ENCODE measurements around the gene FASTK.

The FASTK gene

DNA sequence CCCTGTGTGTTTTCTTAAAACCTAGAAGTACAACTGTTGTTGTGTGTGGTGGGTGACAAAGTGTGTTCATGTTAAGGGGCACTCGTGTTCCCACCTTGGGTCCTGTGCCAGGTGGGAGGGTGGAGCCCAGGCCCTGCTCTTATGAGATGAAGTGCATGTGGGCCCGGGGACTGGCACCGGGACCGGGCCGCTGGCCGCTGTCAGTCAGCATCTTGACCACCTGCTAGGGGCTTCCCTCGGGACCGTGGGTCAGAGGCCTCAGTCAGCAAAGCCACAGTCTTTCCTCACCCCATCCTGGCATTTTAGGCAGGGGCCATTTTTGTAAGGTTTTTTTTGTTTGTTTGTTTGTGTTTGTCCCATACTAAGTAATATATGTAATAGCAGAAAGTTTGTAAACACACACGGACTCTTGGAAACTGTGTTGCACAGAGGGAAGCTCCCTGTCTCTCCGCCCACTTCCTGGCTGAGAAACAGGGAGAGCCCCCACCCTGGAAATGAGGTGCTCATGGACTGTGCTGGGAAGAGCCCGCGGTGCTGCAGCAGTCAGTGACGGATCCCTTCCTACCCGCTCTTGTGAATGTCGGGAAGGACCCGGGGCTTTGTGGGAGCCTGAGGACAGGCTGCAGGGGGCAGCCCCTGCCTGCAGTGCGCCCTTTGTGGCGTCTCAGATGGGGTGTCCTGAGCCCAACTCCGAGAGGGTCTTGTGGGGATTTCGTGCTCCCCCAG is 19.0 kb upstream of the FASTK start:
- DNase-seq (ENCODE audit: low read depth): no peak

DNA sequence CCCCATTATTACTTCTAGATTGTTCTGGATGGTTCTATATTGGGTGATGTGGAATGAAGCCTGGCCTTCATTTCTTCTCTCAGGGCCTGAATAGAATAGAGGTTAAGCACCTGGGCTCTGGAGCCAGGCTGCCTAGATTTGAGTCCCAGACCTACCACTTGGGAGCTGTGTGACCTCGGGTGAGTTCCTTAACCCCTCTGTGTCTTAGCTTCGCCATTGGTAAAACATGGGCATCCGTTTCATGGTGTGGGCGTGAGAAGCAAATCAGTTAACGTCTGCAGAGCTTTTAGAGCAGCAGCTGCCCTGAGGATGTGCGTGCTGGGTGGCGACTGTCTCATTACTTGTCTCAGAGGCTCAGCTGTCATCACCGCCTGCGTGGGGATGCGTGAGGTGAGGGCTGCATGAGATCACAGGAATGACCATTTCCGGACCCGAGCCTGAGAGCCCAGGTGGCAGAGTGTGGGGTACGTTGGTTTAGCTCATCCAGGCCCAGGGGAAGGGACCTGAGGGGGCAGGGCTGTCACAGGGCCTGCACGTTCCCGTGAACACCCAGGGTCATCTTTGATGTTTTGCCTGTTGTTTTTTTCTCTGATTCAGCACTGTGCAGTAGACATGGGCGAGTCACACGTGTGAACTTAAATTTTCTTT is 15.3 kb upstream of the FASTK start:
- DNase-seq (ENCODE audit: low read depth): no peak

DNA sequence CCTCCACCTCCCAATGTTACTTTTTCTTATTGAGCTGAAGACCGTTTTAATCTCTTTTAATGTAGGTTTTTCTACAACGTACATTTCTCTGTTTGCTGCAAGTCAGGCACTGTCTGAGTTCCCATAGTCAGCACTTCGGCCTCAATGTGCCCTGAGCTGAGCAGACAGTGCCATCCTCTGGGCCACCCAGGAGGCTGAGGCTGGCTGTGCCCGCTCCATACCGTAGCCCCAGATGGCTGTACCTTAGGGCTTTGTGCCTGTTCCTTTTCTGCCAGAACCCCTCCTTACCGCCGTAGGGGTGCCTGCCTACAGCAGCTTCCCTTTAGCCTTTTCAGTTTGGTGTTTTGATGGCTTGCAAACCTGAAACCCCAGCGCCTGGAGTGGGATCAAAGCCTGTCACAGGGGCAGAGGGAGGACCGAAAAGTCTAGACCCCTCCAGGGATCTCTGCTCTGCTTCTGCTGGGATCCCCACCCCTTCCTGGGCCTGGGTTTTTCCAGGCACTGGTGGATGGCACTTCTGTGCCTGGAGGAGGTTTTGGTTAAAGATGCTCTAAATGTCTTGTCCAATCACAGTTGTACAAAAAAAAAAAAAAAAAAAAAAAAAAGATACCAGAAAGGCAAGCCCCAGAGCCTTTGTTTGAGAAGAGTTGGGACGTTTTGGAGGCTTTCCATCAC is 14.7 kb upstream of the FASTK start:
- DNase-seq (ENCODE audit: low read depth): no peak

DNA sequence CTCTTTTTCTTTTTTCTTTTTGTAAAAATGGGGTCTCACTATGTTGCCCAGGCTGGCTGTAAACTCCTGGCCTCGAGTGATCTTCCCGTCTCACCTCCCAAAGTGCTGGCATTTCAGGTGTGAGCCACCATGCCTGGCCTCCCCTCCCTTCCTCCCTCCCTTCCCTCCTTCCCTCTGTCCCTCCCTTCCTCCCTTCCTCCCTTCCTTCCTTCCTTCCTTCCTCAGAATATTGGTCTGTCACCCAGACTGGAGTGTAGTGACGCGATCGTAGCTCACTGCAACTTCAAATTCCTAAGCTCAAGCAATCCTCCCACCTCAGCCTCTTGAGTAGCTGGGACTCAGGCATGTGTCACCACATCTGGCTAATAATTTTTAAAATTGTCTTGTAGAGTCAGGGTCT is 14.1 kb upstream of the FASTK start:
- no peak for DNase-seq (ENCODE audit: low read depth)

DNA sequence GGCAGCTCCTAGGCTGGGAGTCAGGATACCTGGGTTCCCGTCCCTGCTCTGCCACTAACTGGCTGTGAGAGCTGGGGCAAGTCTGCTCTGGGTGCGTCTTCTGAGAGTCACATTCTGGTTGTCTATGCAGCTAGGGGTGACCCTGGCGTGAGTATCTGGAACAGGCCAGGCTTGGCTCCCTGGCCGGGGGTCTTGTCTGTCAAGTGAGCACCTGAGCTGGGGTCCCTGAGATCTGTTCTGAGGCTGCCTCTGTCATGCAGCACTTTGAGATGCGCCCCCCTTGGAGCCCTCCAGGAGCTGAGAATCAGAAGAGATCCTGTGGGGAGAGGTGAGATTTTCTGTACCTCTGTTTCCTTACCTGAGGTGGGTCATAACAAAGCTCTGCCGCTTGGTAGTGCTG is 13.1 kb upstream of the FASTK start:
- DNase-seq (ENCODE audit: low read depth): no peak

DNA sequence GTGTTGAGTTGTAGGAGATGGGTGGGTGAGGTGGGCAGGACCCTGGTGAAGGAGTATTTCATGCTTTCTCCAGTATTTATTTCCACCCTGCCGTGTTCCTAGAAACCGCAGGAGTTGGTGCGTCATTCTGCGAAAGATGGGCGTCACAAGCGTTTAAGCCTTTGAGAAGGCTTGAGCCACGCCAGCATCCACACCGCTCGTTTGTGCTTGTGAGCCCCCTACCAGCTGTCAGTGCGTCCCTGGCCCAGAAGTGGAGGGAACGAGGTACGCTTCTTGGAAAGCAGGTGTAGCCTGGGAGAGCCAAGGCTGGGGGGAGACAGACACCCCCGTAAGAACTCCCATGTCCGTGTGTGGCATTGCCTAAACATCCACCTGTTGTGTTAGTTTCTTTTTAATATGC is 11.4 kb upstream of the FASTK start:
- DNase-seq (ENCODE audit: low read depth): no peak

DNA sequence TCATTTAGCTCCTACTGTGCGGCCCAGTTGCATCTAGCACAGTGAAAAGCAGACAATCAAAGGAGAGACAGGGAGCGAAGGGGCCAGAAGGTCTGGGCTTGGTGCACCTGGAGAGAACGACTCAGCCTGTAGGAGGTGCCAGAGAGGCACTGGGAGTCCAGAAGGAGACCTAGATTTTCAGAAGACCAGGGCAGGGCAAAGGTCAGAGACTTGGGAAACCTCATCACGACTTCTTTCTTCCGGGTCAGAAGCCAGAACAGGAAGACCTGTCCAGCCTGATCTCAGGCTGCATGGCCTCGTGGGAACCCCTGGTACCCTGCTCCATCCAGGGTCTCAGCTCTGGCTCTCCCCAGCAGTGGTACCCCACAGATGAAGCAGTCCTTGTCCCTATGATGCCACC is 10.8 kb upstream of the FASTK start:
- DNase-seq (ENCODE audit: low read depth): no peak

DNA sequence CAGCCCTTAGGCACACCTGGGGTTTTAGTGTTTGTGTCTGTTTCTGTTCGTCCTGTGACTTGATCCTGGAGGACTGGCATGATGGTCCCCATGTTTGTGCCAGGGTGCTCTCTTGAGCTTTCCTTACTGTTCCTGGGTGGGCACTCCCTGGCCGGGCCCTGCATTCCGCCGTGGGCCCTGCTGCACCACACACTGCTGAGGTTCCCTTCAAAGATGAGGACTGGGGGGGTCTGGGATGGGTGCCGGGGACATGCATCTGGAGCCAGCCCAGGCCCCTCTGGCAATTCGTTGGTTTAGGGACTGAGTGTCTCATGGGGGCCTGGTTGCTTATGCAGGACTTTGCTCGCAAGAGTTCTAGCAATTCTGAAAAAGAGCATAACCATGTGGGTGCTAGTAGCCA is 10.4 kb upstream of the FASTK start:
- DNase-seq (ENCODE audit: low read depth): no peak

DNA sequence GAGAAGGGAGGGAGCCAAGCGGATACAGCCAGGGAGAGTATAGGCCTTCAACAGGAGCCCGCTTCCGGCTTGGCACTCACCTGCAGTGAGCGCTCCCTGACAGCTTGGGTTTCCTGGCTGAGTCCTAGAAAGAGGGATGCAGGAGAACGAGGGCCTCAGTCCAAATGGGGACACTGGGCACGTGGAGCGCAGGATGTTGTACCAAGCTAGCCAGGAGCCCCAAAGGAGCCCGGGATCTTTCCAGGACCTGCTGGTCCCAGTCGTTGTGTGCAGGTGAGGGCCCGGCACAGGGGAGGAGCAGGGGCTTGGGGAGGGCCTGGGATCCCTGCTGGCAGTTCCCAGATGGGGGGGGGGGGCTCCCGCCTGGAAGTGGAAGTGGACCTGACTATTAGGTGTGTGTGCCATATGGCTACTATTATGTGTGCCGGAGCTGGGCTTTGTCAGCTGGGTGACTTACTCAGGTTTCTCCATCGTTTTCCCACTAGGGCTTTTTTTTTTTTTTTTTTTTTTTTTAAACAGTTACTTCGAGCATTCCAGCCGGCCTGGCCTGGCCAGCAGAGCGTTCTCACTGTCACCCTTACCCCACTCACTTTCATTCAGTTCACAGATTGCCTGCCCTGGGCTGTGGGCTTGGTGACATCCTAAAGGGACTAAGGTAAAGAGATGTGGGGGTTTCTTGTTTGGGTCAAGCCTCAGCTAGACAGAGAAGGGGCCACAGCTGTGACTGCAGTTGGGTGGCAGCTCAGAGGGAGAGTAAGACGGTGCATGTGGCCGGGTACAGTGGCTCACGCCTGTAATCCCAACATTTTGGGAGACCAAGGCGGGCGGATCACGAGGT is 9.5 kb upstream of the FASTK start:
- no peak for DNase-seq (ENCODE audit: low read depth)

DNA sequence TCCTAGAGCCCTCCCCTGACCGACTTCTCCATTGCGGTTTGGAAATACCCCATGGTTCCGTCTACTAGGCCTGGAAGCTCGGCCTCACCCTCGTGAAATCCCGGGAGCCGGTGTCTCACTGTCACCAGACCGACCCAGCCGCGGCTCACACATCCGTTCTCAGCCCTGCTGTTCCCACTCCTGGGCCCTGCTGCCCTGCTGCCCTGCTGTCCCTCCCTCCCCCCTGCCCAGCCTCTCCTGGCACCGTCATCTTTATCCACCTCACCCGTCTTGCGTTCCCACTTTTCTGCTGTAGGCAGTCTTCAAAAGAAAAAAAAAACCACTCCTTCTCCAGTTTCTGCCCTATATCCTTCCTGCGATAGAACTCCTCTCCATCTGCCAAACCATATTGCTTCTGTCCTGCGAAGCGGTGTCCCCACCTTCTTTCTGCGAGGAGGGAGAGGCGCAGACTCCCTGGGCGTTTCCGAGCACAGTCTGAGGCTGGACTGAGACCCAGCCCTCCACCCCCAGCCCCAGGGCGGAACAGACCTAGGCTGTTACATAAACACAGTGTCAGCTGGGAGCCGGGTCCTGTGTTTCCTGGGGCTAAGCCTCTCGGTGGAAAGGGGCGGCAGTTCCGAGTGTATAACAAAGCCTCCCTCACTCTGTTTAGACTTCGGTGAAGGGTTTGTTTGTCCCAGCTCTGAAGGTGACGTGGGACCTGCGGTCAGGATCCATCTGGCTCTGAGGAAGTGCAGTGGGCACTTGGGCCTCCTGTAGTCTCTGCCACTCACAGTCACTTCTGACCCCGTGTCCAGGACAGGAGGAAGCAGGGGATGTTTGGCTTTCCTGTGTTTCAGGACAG is 8.5 kb upstream of the FASTK start:
- no peak for DNase-seq (ENCODE audit: low read depth)

DNA sequence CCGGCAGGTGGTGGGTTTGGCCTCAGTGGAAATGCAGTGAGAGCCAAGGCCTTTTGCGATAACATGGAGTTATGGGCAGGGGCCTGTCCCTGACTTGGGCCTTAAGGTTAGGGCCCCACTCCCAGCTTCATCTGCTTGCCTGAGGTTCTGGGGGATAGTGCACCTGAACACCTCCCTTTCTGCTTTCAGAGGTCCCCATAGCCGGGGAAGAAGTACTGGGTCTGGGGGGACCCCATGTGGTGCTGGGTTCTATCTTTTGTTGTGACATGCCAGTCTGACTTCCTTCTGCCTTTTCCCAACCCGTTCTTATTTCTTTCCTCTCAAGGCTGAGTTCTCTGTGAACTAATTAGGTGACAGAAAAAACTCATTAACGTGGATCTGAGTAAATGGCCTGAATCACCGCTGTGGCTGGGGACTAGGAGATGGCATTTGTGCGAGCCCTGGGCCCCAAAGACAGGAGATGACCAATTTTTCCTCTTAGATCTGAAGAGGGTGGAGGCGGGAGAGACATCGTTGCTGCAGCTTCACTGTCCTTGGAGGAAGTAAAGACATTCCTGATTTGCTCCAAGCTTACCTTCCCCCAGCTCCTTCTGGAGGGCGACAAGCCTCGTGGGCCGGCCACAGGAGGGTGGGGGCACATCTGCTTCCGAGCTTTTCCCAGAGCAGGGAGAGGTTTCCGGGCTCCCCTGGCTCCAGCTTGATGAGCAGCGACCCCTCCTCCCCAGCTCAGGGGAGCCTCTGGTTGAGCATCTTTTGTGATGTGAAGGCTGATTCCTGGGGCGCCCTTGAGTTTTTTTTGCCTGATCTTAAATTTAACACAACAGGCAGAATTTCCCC is 7.6 kb upstream of the FASTK start:
- no peak for DNase-seq (ENCODE audit: low read depth)

DNA sequence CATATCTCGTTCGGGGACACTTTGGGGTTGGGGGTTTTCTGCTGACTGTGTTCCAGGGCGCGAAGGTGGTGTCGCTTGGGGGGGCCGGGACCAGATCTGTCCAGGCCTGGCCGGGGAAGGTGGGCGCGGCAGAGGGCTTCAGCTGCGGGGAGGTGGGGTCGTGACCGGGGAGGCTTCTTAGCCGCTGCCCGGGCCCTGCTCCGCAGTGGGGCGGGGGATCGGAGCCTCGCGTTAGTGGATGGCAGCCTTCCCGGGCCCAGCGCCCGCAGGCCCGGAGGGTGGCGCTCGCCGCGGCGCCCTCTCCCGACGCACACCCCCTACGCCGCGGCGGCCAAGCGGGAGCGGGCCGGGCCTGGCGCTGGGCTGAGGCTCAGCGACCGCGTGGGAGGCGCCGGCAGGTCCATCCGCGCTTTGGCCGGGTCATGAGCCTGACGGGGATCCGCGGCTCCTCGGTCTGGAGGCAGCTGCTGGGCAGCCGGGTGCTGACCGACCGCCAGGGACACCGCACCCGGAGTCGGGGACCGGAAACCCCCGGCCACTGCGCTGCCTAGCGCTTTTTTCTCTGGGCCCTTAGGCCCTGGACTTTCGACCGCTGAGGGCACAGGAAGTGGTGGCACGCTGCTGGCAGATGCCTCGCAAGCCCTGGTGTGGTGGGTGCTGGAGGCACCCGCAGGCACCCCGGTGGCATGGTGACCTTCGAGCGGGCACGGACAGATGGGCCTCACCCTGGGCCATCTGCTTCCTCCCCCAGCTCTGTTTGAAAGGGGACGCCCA is 6.8 kb upstream of the FASTK start:
- DNase-seq (ENCODE audit: low read depth): no peak

DNA sequence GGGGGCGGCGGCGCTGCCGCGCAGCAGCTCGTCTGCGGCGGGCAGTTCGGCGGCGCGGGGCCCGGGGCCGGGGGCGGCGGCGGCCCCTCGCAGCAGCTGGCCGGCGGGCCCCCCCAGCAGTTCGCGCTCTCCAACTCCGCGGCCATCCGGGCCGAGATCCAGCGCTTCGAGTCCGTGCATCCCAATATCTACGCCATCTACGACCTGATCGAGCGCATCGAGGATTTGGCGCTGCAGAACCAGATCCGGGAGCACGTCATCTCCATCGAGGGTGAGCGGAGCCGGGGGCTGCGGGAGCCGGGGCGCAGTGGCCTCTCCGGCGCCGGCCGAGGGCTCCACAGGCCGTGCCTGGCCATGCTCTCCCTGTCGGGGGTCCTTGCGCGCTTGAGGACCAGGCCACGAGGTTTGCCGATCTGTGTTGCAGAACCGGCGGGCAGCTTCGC is 6.2 kb upstream of the FASTK start:
- no peak for DNase-seq (ENCODE audit: low read depth)

DNA sequence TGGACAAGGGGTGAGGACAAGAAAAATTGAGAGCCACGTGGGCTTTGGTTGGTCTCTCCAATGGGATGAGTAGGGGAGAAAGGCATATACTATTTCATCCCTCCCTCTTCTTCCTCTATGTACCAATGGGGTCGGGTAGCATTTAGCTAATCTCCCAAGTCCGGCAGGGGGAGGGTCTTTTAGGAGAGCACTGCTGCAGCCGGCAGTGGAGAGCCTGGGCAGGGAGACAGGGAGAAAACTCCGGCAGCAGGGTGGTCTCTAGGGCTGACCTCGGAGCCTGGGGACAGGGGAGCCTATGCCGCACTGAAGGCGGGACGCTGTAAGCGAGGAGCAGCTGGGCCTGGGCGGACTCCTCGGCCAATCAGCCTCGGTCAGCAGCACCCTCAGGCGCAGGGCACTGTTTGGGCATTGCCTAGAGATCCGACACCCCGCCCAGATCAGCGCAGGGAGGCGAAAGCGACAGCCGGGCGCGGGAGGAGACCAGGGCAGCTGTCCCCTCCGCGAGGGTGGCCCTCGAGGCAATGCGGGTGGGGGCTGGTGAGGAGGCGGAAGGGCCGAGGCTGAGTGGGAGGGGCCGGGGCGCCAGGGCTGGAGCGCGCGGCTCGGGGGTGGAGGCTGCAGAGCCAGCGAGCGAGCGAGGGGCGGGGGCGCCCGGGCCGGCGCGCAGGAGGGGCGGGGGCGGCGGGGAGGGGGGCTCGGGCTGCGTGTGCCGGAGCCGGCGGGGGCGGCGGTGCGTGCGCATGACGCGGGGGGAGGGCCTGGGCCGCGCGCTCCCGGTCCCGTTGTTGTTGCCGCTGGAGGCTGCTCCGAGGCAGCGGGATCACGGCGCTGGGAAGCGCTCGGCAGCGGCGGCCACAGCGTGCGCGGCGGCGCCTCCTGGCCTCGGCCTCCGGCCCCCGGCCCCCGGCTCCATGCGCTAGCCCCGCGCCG is 5.3 kb upstream of the FASTK start, which contains the start of gene AGAP3:
AGAP3 (plus strand) TSS at position 785 of the 930 bp plus-strand sequence. CDS start 267 bp downstream, outside the sequence.
- no peak for DNase-seq (ENCODE audit: low read depth)

DNA sequence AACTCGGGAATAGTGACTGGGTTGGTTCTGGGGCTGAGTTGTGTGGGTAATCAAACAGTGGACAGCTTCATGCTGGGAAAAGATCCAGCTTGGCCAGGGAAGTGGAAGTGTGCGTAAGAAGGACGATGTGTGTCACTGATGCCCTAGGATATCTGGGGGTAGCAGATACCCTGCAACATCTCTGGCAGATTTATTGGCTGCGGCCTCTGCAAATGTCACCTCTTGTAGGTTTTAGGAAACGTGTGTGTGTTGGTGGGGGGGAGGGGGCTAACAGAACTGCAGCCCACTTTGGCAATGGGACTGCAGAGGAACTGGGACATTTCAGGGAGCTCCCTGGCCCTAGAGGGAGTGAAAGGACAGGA is 4.7 kb upstream of the FASTK start:
- no peak for DNase-seq (ENCODE audit: low read depth)

DNA sequence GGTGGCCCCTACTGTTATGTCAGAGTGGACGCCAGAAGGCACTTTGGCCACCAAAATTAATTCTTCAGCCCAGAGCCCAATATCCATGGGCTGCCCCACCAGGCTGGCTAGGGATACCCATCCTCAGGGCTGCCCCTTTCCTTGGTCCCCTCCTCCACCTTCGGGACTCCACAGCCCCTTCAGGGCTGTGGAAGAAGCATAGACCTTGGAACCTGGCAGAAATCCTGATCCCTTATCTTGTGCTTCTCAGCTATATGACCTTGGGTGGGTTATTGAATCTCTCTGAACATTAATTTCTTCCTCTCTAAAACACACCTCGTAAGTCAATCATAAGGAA is 3.2 kb upstream of the FASTK start:
- DNase-seq (ENCODE audit: low read depth): no peak

DNA sequence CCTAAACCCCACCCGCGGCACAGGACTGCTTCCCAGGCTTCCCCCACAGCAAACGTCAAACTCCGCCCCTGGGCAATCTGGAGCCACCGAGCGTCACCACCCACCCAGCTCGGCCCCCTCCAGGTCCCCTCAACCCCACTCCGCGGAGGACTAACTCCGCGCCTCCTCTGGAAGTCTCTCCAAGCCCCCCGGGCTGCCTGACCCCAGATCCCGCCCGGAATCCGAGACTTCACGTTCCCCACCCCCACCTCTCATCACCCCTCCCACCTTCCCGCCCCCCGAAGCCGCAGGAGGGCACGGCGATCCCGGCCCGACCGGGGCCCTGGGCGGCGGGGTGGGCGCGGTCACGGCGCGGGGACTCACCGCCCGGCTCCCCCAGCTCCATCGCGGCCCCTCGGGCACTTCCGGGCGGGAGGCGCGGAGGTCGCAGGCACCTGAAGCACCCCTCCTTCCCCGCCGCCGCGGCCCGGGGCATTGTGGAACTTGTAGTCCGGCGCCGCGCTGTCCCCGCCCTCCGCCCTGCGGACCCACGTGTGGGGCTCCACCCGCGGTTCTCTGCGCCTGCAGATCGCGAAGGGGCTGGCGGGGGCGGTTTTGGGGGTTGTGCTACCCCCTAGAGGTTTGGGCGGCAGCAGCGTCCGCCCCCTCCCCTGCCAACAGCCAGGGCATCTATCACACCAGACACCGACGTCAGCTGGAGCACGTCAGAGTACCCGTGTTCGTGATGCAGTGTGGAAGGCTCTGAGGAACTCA is 2.6 kb upstream of the FASTK start, which contains the start of gene TMUB1:
TMUB1 (minus strand) TSS at position 423 of the 753 bp plus-strand sequence. CDS start 930 bp downstream, outside the sequence.
- DNase-seq (ENCODE audit: low read depth): no peak
